ENCODE data around the gene LIN7B. TPM values are rescaled to one million over a fixed set of nuclear protein-coding genes. Genes with fewer than 3 reads are reported as not detected.

LIN7B gene
- total and polyA plus RNA-seq, 2 of the 8 experiments (the other 6 are each of a cell fraction or from before 2014, with no cell fraction given): 4.1 to 4.2 TPM

- CTCF ChIA-PET (ENCODE audit: partially characterized antibody): interaction anchor here (0.7 to 9.7 kb wide), 17 partner anchors 8 to 136 kb away, joined by 3 to 99 read pairs (median 5); partner anchors contain the start of genes GYS1, LIN7B and RUVBL2
- FAIRE-seq: no peak
- Histone ChIP-seq H3K4me1 (replicated peaks in 1 of 4; ENCODE audit: control insufficient read depth in 3 of 4, insufficient read depth in 4 of 4, low read length in 3 of 4) (peaks cover 4 to 19% (median 8%) of the 10 kb centered on the region in 4 experiments), H4K20me1 (replicated peaks in 1 of 2; ENCODE audit: control insufficient read depth in 1 of 2, insufficient read depth in 2 of 2, low read length in 2 of 2) (peaks cover 0 to 2% of the 10 kb centered on the region in 2 experiments), H3K27ac (ENCODE audit: low read depth, low read length) (no peak overlapping the region), H2BK15ac (ENCODE audit: low read length) (peak overlapping the region; percentile 100), H4K8ac (ENCODE audit: extremely low read depth, insufficient read depth, low read length) (no peak overlapping the region), H4K91ac (replicated peaks; ENCODE audit: insufficient read length, low read length) (peak overlapping the region; percentile 1), H3K9ac (replicated peaks in 1 of 4; ENCODE audit: extremely low read depth in 1 of 4, low read depth in 3 of 4, low read length in 3 of 4) (peak overlapping the region in 1 of 4 experiments; percentile 47; a peak in 1 of 7 replicates), H3K23ac (ENCODE audit: insufficient read length) (no peak overlapping the region), H3K9me3 (ENCODE audit: insufficient read depth in 2 of 2, low read depth in 1 of 2, low read length in 1 of 2) (no peaks in the 10 kb centered on the region), H3K79me1 (ENCODE audit: low read depth, low read length) (no peaks in the 10 kb centered on the region), H3K18ac (ENCODE audit: extremely low read depth, low read length) (peak overlapping the region; percentile 60), H2AFZ (ENCODE audit: low read length) (no peak overlapping the region), H2BK12ac (ENCODE audit: low read depth, low read length) (peak overlapping the region; percentile 87; the same call in 1 of the 2 replicates), H3K4me2 (ENCODE audit: insufficient read depth in 1 of 2, low read depth in 2 of 2, low read length in 2 of 2) (peak overlapping the region; percentile 93 to 98), H4K5ac (ENCODE audit: insufficient read length, low read depth, low read length) (no peak overlapping the region), H3K23me2 (ENCODE audit: low read depth, low read length) (peaks cover 13% of the 10 kb centered on the region), H2BK20ac (ENCODE audit: low read length) (no peak overlapping the region), H2BK120ac (replicated peaks; ENCODE audit: low read depth, low read length) (peak overlapping the region; percentile 28), H2BK5ac (ENCODE audit: low read depth, low read length) (no peak overlapping the region; the same call in 1 of the 2 replicates), H3K27me3 (replicated peaks in 1 of 4; ENCODE audit: control insufficient read depth in 3 of 4, extremely low read depth in 1 of 4, insufficient read depth in 3 of 4, low read length in 3 of 4) (no peaks in the 10 kb centered on the region; a peak in 2 of 7 replicates), H3K36me3 (ENCODE audit: control insufficient read depth in 2 of 4, insufficient read depth in 4 of 4, low read length in 3 of 4) (peaks cover 0 to 3% (median 0%) of the 10 kb centered on the region in 4 experiments; a peak in 1 of 8 replicates), H3K14ac (ENCODE audit: insufficient read length) (no peak overlapping the region), H3K56ac (replicated peaks; ENCODE audit: insufficient read length, low read depth, low read length) (no peak overlapping the region), H3K4me3 (ENCODE audit: extremely low read depth in 1 of 4, insufficient read depth in 2 of 4, low read depth in 3 of 4, low read length in 4 of 4) (peak overlapping the region; percentile 20 to 74 (median 52); a peak in 7 of 8 replicates), H3K4ac (replicated peaks; ENCODE audit: insufficient read length, low read depth, low read length) (no peak overlapping the region), H2AK5ac (ENCODE audit: low read depth, low read length) (no peak overlapping the region; the same call in 1 of the 2 replicates), H3K79me2 (ENCODE audit: control insufficient read depth in 1 of 2, insufficient read depth in 2 of 2, low read length in 2 of 2) (no peaks in the 10 kb centered on the region)
- POLR2A ChIA-PET (ENCODE audit: partially characterized antibody): interaction anchor here (1.1 to 2.3 kb wide), 11 partner anchors 8 to 81 kb away, joined by 3 to 17 read pairs (median 6); partner anchors contain the start of gene PPFIA3
- TF ChIP-seq SP2 (IDR thresholded peaks at IDR 0.05; ENCODE audit: low read length): no peak
- no peak for TF ChIP-seq BRCA1 (IDR thresholded peaks at IDR 0.05; ENCODE audit: low read depth, low read length)
- TF ChIP-seq SP1 (IDR thresholded peaks at IDR 0.05; ENCODE audit: low read depth, low read length): peak; percentile 2; the same call in 1 of the 2 replicates
- DNase-seq (ENCODE audit: low read depth in 1 of 2, low spot score in 2 of 2): no peak
- WGBS, 2 experiments (ENCODE audit: extremely low coverage in 1 of 2, insufficient coverage in 1 of 2, insufficient read length in 1 of 2, insufficient replicate concordance in 2 of 2, low coverage in 1 of 2, low lambda C conversion rate in 2 of 2, missing lambda C conversion rate in 1 of 2): 77% methylated on average over 15 of the region's 15 CpGs; no CpG with 5 or more reads in 1 of the 2 experiments
Observed at GRCh38 chr19:49128545-49129237, 14.5 kb downstream of the LIN7B start.
